ENCODE measurements around the gene KLHL28.

Gene KLHL28

GRCh38 chr14:44897041-44897844, 64.5 kb downstream of the KLHL28 start:
- Histone ChIP-seq H3K9me3 (ENCODE audit: insufficient read depth, low read length) (no peaks in the 10 kb centered on the region), H3K9ac (ENCODE audit: low read length) (peak overlapping the region; percentile 64), H3K79me2 (ENCODE audit: insufficient read depth, low read length) (no peaks in the 10 kb centered on the region), H2AFZ (ENCODE audit: low read depth, low read length, severe bottlenecking) (peak overlapping the region; percentile 83), H3K4me2 (ENCODE audit: low read depth, low read length, poor library complexity, severe bottlenecking) (peak overlapping the region; percentile 79), H3F3A (ENCODE audit: insufficient read depth) (peaks cover 17% of the 10 kb centered on the region; the same call in 1 of the 2 replicates), H3K4me3 (ENCODE audit: insufficient read depth, low read length, poor library complexity, severe bottlenecking) (peak overlapping the region; percentile 74), H3K9me2 (replicated peaks; ENCODE audit: insufficient read depth, low read length) (no peaks in the 10 kb centered on the region), H3K27me3 (ENCODE audit: low read length) (no peaks in the 10 kb centered on the region), H3K36me3 (ENCODE audit: low read length) (no peaks in the 10 kb centered on the region), H3K27ac (ENCODE audit: low read depth, low read length) (peak overlapping the region; percentile 69), H4K20me1 (ENCODE audit: low read depth, low read length) (no peaks in the 10 kb centered on the region)
- TF ChIP-seq EZH2phosphoT487 (conservative IDR thresholded peaks at IDR 0.05; ENCODE audit: low read length), result no peak
- TF ChIP-seq CTCF (IDR thresholded peaks at IDR 0.05; ENCODE audit: insufficient read depth, low read length, poor library complexity, severe bottlenecking), result no peak

- peak overlapping the region; percentile 83 for H2AFZ ChIP-seq (ENCODE audit: low read depth, low read length, severe bottlenecking)
- no peaks in the 10 kb centered on the region for H3K27me3 ChIP-seq (ENCODE audit: low read length)
- H3K9me3 ChIP-seq (ENCODE audit: insufficient read depth, low read length), result no peaks in the 10 kb centered on the region
- H4K20me1 ChIP-seq (ENCODE audit: low read depth, low read length), result no peaks in the 10 kb centered on the region
- H3K79me2 ChIP-seq (ENCODE audit: insufficient read depth, low read length), result no peaks in the 10 kb centered on the region
- no peak for TF ChIP-seq CTCF (IDR thresholded peaks at IDR 0.05; ENCODE audit: insufficient read depth, low read length, poor library complexity, severe bottlenecking)
- TF ChIP-seq EZH2phosphoT487 (conservative IDR thresholded peaks at IDR 0.05; ENCODE audit: low read length), result no peak
- peaks cover 17% of the 10 kb centered on the region; the same call in 1 of the 2 replicates for H3F3A ChIP-seq (ENCODE audit: insufficient read depth)
- H3K4me2 ChIP-seq (ENCODE audit: low read depth, low read length, poor library complexity, severe bottlenecking), result peak overlapping the region; percentile 58
- H3K9me2 ChIP-seq (replicated peaks; ENCODE audit: insufficient read depth, low read length), result no peaks in the 10 kb centered on the region
- H3K27ac ChIP-seq (ENCODE audit: low read depth, low read length), result peak overlapping the region; percentile 53
- H3K4me3 ChIP-seq (ENCODE audit: insufficient read depth, low read length, poor library complexity, severe bottlenecking), result peak overlapping the region; percentile 44
- H3K9ac ChIP-seq (ENCODE audit: low read length), result no peak overlapping the region
- no peaks in the 10 kb centered on the region for H3K36me3 ChIP-seq (ENCODE audit: low read length)
Observed at GRCh38 chr14:44896275-44897040, 65.3 kb downstream of the KLHL28 start.

GRCh38 chr14:44895716-44896115, 66.0 kb downstream of the KLHL28 start:
- Histone ChIP-seq H3K27me3 (ENCODE audit: low read length) (no peaks in the 10 kb centered on the region), H4K20me1 (ENCODE audit: low read depth, low read length) (no peaks in the 10 kb centered on the region)
- TF ChIP-seq CTCF (IDR thresholded peaks at IDR 0.05; ENCODE audit: insufficient read depth, low read length, poor library complexity, severe bottlenecking), result no peak
- no peak for TF ChIP-seq EZH2phosphoT487 (conservative IDR thresholded peaks at IDR 0.05; ENCODE audit: low read length)

More at GRCh38 chr14:44895716-44896115, 66.0 kb downstream of the KLHL28 start:
- no peak overlapping the region for H3K27ac ChIP-seq (ENCODE audit: low read depth, low read length)
- H3F3A ChIP-seq (ENCODE audit: insufficient read depth), result peaks cover 17% of the 10 kb centered on the region; the same call in 1 of the 2 replicates
- no peak overlapping the region for H3K4me3 ChIP-seq (ENCODE audit: insufficient read depth, low read length, poor library complexity, severe bottlenecking)
- H3K9me2 ChIP-seq (replicated peaks; ENCODE audit: insufficient read depth, low read length), result no peaks in the 10 kb centered on the region
- H3K79me2 ChIP-seq (ENCODE audit: insufficient read depth, low read length), result no peaks in the 10 kb centered on the region
- no peaks in the 10 kb centered on the region for H3K9me3 ChIP-seq (ENCODE audit: insufficient read depth, low read length)
- H2AFZ ChIP-seq (ENCODE audit: low read depth, low read length, severe bottlenecking), result peak overlapping the region; percentile 83
- no peak overlapping the region for H3K9ac ChIP-seq (ENCODE audit: low read length)
- no peaks in the 10 kb centered on the region for H3K36me3 ChIP-seq (ENCODE audit: low read length)
- H3K4me2 ChIP-seq (ENCODE audit: low read depth, low read length, poor library complexity, severe bottlenecking), result no peak overlapping the region
